Cardiac muscle cell (in vitro differentiated cells and primary cell): ENCODE results near the gene LPCAT3. TPM values are rescaled to one million over a fixed set of nuclear protein-coding genes. Genes with fewer than 3 reads are reported as not detected.
"Not testable (repeated sequence)": the region's sequence is repeated elsewhere in the genome, so short reads cannot be mapped to it uniquely, and the experiment has no call there.

Experiments
- DNase-seq, 2 donors: peaks; one replicate each; pipeline versions ENCODE4 v3.0.0 to v3.0.0-alpha.2; 2010 to 2017; ENCODE audit warnings: low read depth in 1 of 2, low spot score in 1 of 2
- H3K27ac ChIP-seq: fragments of 200-600 bp; sonication (generic); 2 replicates; pipeline ENCODE4 v1.5.1; 2016
- H3K27me3 ChIP-seq: fragments of 200-600 bp; sonication (generic); 2 replicates; pipeline ENCODE4 v1.6.0; 2016; ENCODE audit warnings: control low read depth
- H3K36me3 ChIP-seq: fragments of 200-600 bp; sonication (generic); 2 replicates; pipeline ENCODE4 v1.5.1; 2016; ENCODE audit warnings: control low read depth
- H3K4me1 ChIP-seq: fragments of 200-600 bp; sonication (generic); 2 replicates; pipeline ENCODE4 v1.8.1; 2017; ENCODE audit warnings: low read depth, mild to moderate bottlenecking, mixed run types
- H3K4me3 ChIP-seq: fragments of 200-600 bp; sonication (generic); 2 replicates; pipeline ENCODE4 v1.5.1; 2016; ENCODE audit warnings: mild to moderate bottlenecking
- H3K9me3 ChIP-seq: fragments of 200-600 bp; sonication (generic); 2 replicates; pipeline ENCODE4 v1.5.1; 2017; ENCODE audit warnings: low read depth, mild to moderate bottlenecking, control low read depth
- polyA plus RNA-seq: library from polyadenylated mRNA; unstranded; fragments of >200 nt; fragmentation: Nextera tagmentation; extraction: Ambion mirVana; gene quantifications from 2 replicates; pipeline ENCODE4 v1.2.1, GENCODE V29; 2016
- total RNA-seq: library from RNA; depleted of rRNA; stranded (reverse); fragments of >200 nt; gene quantifications from 2 replicates; pipeline ENCODE4 v1.2.3, GENCODE V29; 2016
- TF ChIP-seq, protein P1 (sequence below): IDR thresholded peaks from 2 replicates; pipeline ENCODE4 v1.5.1; 2012; ENCODE audit warnings: low read depth, mild to moderate bottlenecking, low read length

The LPCAT3 gene
- total and polyA plus RNA-seq, 2 experiments from 2014 or later: 12.0 to 37.8 TPM

DNA sequence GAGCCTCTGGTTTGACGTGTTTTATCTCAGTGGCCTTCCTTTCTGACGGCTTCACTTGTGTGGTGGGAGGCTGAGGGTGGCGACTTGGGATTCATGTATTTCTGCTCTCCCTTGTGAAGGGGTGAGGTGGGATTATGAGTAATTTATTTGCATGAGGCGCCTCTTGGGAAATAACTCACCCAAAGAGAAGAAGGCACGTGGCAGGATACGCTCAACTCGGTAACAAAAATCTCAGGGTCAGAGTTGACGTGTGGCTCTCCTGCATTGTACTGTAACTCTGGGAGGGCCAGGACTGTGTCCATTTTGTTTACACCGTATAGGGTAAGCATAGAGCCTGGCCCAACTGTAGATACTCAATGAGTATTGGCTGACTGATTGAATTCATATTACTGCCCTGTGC is 27.6 kb upstream of the LPCAT3 start:
- no peaks in the 10 kb centered on the region for H3K4me1 ChIP-seq
- TF ChIP-seq, protein P1, sequence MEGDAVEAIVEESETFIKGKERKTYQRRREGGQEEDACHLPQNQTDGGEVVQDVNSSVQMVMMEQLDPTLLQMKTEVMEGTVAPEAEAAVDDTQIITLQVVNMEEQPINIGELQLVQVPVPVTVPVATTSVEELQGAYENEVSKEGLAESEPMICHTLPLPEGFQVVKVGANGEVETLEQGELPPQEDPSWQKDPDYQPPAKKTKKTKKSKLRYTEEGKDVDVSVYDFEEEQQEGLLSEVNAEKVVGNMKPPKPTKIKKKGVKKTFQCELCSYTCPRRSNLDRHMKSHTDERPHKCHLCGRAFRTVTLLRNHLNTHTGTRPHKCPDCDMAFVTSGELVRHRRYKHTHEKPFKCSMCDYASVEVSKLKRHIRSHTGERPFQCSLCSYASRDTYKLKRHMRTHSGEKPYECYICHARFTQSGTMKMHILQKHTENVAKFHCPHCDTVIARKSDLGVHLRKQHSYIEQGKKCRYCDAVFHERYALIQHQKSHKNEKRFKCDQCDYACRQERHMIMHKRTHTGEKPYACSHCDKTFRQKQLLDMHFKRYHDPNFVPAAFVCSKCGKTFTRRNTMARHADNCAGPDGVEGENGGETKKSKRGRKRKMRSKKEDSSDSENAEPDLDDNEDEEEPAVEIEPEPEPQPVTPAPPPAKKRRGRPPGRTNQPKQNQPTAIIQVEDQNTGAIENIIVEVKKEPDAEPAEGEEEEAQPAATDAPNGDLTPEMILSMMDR: no peak
- no peaks in the 10 kb centered on the region for H3K36me3 ChIP-seq
- DNase-seq: no peak
- H3K27me3 ChIP-seq: no peaks in the 10 kb centered on the region
- no peak overlapping the region for H3K27ac ChIP-seq
- H3K9me3 ChIP-seq: no peaks in the 10 kb centered on the region
- H3K4me3 ChIP-seq: no peak overlapping the region

DNA sequence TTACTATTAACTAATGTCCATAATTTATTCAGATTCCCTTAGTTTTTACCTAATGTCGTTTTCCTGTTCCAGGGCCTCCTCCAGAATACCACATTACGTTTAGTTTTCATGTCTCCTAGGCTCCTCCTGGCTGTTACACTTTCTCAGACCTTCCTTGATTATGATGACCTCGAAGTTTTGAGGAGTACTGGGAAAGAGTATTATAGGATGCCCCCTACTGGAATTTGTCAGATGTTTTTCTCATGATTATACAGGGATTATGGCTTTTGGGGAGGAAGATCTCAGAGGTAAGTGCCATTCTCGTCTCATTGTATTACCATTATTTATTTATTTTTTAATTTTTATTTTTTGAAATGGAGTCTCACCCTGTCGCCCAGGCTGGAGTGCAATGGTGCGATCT is 24.6 kb upstream of the LPCAT3 start:
- peak; percentile 32 to 69 for DNase-seq
- no peaks in the 10 kb centered on the region for H3K9me3 ChIP-seq
- no peaks in the 10 kb centered on the region for H3K36me3 ChIP-seq
- TF ChIP-seq, protein P1: peak; percentile 50
- no peak overlapping the region for H3K4me3 ChIP-seq
- no peak overlapping the region for H3K27ac ChIP-seq
- H3K4me1 ChIP-seq: no peaks in the 10 kb centered on the region
- no peaks in the 10 kb centered on the region for H3K27me3 ChIP-seq

DNA sequence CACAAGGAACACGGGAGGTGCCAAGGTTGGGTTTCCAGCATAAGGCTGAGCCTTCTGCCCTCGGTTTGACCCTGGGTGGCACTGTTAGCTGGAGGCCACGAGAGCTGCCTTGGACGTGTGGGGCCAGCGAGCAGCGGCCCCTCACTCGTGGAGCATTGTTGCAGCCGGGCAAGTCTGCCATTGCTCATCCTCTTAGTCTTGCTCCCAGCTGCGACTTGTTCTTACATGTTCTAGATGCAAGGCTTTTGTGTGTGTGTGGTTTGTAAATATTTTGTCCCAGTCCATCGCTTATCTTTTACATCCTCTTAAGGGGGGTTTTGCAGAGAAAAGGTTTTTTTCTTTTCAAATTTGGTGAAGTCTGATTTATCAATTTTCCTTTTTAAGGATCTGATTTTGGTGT is 21.1 kb upstream of the LPCAT3 start:
- DNase-seq: no peak
- TF ChIP-seq, protein P1: no peak
- no peaks in the 10 kb centered on the region for H3K9me3 ChIP-seq

DNA sequence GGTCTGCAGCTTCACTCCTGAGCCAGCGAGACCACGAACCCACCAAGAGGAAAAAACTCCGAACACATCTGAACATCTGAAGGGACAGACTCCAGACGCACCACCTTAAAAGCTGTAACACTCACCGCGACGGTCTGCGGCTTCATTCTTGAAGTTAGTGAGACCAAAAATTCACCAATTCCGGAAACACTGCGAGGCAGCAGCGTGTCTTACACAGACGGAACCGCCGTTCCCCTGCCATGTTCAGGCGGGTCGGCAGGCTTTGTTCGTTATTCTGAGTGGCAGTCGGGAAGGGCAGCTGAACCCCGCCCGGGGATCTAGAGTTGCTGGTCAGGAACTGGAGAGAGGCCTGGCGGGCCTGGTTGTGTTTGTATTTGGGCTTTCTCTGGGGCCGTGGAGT is 20.3 kb upstream of the LPCAT3 start:
- no peak overlapping the region for H3K4me3 ChIP-seq
- H3K36me3 ChIP-seq: no peaks in the 10 kb centered on the region
- no peaks in the 10 kb centered on the region for H3K4me1 ChIP-seq
- H3K27ac ChIP-seq: no peak overlapping the region
- H3K27me3 ChIP-seq: no peaks in the 10 kb centered on the region
- no peaks in the 10 kb centered on the region for H3K9me3 ChIP-seq
- DNase-seq: no peak
- TF ChIP-seq, protein P1: no peak

More for the DNA sequence above, 21.1 kb upstream of the LPCAT3 start:
- H3K4me3 ChIP-seq: no peak overlapping the region
- H3K36me3 ChIP-seq: no peaks in the 10 kb centered on the region
- no peaks in the 10 kb centered on the region for H3K27me3 ChIP-seq
- H3K27ac ChIP-seq: no peak overlapping the region
- H3K4me1 ChIP-seq: no peaks in the 10 kb centered on the region

GRCh38 chr12:7037411-7037810 is 19.1 kb upstream of the LPCAT3 start:
- H3K27ac ChIP-seq, H3K4me1 ChIP-seq, H3K27me3 ChIP-seq, H3K9me3 ChIP-seq, H3K36me3 ChIP-seq, DNase-seq, H3K4me3 ChIP-seq: not testable (repeated sequence)

DNA sequence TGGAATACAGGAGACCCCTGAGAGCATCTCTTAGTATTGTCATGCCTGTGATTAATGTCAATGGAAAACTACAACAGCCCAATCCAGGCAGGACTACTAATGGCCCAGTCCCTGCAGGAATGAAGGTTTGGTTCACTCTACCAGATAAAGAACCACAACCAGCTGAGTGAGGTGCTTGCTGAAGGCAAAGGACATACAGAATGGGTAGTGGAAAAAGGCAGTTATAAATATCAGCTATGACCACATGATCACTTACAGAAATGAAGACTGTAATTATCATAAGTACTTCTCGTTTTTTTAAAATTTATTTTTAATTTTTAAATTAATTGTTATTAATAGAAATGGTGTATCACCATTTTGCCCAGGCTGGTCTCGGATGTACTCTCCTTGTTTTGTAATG is 17.2 kb upstream of the LPCAT3 start:
- Histone ChIP-seq H3K4me1 (no peaks in the 10 kb centered on the region), H3K4me3 (no peak overlapping the region), H3K9me3 (no peaks in the 10 kb centered on the region), H3K27me3 (no peaks in the 10 kb centered on the region), H3K36me3 (no peaks in the 10 kb centered on the region), H3K27ac (no peak overlapping the region)
- no peak for DNase-seq
- TF ChIP-seq, protein P1: no peak
